Activated T-helper 1 cell treated with Interleukin-2 at 50 U/mL for 16 hours (primary cell): ENCODE data around the gene CASK.

Source experiments
- DNase-seq: peaks from one replicate; pipeline ENCODE4 v3.0.0-alpha.2; 2020; ENCODE audit warnings: low read depth

Gene CASK

GRCh38 chrX:41470706-41471105 is 452.6 kb downstream of the CASK start:
- no peak for DNase-seq

DNA sequence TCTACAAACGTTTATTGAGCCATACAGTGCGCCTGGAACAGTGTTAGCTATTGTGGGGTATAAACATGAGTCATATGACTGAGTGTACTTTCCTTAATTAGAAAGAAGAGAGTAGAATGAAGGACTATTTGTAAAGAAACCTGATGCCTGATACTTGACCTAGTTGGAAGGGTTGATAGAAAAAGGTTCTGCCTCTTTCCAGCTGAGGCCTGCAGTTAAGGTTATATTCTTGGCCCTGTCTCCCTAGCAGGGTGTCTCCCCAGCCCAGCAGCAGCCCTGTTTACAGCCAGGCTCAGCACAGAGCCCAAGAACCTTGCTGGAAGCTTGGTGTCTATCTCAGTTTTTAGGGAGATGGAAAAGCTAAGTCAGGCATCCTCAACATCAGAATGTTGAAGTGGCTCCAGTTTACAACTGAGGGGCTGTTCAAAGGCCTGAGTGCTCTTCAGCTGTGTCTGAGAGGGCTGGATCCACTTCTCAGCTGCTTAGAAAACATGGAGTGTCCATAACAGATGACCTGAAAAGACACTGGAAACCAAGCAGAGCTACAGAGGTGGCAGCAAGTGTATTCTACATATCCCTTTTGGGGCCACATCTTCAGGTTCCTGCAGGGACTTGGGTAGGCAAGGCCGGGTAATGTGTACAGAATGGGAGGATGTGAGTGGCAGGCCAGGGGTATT is 454.6 kb downstream of the CASK start:
- no peak for DNase-seq
